CD4-positive, alpha-beta T cell treated with Interferon gamma for 1 hour (primary cell): ENCODE results near the gene OR10K1.
"Not testable (repeated sequence)": the region's sequence is repeated elsewhere in the genome, so short reads cannot be mapped to it uniquely, and the experiment has no call there.

Source experiments
- DNase-seq: peaks from one replicate; pipeline ENCODE4 v3.0.0-alpha.2; 2020

The OR10K1 gene

DNA sequence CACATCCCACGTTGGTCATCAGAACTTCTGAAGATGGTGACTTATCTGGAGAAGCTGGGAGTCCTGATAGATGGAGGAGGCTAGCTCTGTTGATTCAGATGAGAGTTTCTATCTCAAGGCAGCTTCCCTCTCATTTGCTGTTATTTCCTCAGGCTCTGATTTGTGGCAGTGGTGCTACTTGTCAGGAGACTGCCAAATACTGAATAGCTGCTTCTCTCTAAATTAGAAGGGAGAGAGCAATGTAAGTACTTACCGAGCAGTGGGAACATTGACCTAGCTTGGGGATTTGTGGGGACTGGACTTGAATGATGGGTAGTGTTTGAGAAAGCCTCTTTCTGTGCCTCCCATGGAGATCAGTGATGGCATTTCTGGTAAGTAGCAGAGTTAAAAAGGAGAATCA, at the start of gene OR10K1:
OR10K1 (plus strand) TSS at position 301 of the 400 bp plus-strand sequence. CDS start 3,728 bp downstream, outside the sequence.
- DNase-seq = no peak

GRCh38 chr1:158414651-158415345, 46.8 kb upstream of the OR10K1 start:
- DNase-seq = no peak

- no peak for DNase-seq
These were observed 44.0 kb upstream of the OR10K1 start for GRCh38 chr1:158417586-158417985.

DNA sequence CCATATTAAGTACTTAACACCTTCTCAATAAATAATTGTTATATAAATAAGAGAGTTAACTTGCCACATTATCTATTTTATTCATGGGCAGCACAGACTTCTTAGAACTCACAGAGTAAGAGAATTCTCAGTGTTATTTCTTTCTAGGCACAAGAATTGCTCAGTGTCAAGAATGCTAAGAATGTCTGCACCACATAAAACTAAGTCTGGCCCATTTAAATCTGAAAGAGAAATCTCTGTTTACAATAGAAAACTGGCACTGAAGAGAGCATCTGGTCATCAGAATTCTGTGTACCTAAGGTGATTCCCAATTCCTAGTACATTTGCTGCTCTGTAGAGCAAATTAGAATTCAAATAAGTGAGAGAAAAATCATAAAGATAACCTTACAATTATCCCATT, 39.4 kb upstream of the OR10K1 start:
- no peak for DNase-seq

DNA sequence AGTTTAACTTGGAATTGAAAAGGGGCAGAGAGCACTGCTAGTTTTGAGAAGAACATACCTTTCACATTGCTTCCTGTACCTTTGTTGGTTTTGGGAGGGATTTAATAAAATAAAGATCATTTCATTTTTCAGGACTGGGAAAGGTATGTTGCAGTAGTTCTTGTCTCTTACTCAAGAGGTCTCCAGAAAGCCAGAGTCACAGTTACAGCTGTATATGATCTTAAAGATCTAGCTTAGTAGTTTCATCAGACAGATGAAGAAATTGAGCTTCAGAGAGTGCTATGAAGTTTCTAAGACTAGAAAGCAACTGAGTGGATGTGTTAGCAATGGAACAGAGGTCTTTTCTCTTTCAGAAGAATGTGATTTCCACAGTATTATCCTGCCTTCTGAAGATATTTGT, 36.6 kb upstream of the OR10K1 start:
- DNase-seq = no peak

GRCh38 chr1:158426137-158426536, 35.5 kb upstream of the OR10K1 start, which contains the start of gene OR10K2:
TSS of gene OR10K2 (minus strand) at chr1:158426237. CDS start at chr1:158420866, 5,371 bp downstream.
- no peak for DNase-seq

- DNase-seq = not testable (repeated sequence)
These were observed 31.5 kb upstream of the OR10K1 start for GRCh38 chr1:158430163-158430562.

DNA sequence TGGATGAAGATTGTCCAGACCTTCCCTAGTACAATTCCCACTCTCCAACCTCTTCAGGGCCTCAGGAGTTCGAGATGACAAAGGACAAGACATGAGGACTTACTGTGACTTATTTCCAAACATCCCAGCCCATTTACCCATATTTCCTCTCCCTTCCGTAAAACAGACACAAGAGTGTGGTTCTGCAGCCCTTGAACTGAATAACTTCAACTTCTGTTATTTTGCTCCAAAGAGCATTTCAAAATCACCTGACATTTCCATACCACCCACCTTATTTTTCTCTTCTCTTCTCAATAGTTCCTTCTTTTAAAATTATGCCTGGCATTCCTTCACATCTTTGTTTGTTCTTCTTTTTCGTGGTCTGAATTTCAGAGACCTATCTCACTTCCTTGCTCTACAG, 26.9 kb upstream of the OR10K1 start:
- no peak for DNase-seq

DNA sequence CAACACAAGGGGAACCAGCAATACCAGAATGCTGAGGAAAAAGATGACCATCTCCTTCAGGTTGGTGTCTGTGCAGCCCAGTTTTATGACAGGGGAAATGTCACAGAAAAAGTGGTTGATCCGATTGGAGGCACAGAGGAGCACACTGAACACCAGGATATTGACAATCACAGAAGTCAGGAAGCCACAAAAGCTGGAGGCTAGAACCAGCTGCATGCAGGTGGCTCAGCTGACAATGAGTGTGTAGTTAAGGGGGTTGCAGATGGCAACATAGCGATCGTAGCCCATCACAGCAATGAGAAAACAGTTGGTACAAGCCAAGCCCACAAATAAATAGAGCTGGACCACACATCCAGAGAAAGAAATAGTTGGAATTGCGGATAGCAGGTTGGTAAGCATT, 16.3 kb upstream of the OR10K1 start:
- no peak for DNase-seq

GRCh38 chr1:158454537-158454936, 7.1 kb upstream of the OR10K1 start:
- no peak for DNase-seq

DNA sequence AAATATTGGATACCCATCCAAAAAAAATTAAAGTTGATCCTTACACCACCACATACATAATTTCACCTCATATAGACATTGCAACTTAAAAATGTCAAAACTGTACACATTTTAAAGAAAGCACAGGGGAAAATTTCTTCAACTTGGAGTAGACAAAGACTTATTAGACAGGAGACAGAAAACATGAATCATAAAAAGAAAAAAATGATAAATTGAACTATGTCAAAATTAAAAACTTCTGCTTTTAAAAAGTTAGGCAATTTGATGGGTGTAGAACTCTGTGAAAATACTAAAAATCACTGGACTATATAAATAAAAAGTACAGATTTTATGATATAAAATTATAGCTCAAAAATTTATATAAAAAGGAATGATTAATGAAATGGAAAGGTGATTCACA, 4.4 kb upstream of the OR10K1 start:
- DNase-seq = no peak

- DNase-seq = no peak
These were observed 3.4 kb upstream of the OR10K1 start for GRCh38 chr1:158458263-158458662.

- DNase-seq = no peak
These were observed 10.3 kb downstream of the OR10K1 start, which contains the start of gene OR10R2 for GRCh38 chr1:158471920-158472319. TSS of gene OR10R2 (plus strand) at chr1:158472220. CDS start at chr1:158472326, 106 bp downstream.

GRCh38 chr1:158485455-158485854, 23.8 kb downstream of the OR10K1 start:
- no peak for DNase-seq

DNA sequence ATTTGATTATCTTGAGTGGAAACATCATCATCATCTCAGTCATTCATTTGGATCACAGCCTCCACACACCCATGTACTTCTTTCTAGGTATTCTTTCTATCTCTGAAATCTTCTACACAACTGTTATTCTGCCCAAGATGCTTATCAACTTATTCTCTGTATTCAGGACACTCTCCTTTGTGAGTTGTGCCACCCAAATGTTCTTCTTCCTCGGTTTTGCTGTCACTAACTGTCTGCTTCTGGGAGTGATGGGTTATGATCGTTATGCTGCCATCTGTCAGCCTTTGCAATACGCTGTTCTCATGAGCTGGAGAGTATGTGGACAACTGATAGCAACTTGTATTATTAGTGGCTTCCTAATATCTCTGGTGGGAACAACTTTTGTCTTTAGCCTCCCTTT, 29.7 kb downstream of the OR10K1 start:
- DNase-seq = no peak

DNA sequence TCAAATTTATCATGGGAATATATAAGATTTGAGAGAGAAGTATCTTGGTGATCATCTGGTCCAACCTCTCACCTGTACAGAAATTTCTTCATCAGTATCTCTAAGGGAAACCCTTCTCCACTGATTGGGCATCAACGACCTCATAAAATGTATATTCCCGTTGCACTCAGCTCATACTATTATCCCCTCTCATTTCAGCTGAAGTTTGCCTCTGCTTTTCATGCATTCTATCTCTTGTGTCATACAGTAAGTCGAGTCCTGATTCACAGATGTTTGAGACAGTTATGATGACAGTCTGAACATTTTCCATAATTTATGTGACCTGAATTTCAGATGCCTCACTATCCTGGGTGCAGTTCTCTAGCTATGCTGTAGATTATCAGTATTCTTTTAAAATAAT, 31.4 kb downstream of the OR10K1 start:
- DNase-seq = no peak

GRCh38 chr1:158494796-158495195, 33.2 kb downstream of the OR10K1 start:
- no peak for DNase-seq

DNA sequence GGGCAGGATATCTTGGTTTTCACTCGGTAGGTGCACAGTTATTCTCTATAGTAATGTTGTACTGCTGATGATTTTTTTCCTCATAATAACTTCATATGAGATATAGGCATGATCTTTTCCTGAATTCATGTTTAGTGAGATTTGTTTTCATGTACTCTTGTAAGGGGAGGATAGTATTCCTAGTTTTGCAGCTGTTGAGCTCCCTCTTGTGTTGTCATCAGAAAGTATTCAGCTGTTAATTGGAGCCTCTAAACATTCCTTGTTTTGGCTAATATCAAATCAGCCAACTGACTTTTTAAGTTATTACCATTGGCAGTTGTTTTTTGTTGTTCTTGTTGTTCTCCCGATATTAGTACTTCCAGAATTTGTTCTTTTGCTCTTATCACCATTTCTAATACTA, 34.7 kb downstream of the OR10K1 start:
- DNase-seq = no peak

DNA sequence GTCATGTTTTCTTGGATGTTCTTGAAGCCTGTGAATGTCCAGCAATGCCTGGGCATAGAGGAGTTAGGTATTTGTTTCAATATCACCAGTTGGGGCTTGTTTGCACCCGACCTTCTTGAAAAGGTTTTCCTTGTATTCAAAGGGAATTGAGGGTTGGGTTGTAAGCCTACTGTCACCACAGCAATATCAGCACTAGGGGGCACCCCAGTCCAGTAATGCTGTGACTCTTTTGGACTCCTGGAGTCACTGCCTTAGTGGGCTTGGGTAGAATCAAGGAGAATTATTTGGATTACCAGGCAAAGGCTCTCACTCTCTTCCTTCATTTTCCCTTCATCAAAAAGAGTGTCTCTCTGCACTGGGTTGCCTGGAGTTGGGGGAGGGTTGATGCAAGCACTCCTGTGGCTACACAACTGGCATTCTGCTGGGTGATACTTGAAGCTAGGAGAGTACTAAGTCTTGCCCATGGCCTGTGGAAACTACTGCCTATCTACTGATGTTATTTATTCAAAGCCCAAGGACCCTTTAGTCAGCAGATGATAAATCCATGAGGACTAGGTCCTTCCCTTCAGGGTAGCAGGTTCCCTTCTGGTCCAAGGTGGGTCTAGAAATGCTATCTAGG, 44.8 kb downstream of the OR10K1 start:
- DNase-seq = peak; percentile 23

DNA sequence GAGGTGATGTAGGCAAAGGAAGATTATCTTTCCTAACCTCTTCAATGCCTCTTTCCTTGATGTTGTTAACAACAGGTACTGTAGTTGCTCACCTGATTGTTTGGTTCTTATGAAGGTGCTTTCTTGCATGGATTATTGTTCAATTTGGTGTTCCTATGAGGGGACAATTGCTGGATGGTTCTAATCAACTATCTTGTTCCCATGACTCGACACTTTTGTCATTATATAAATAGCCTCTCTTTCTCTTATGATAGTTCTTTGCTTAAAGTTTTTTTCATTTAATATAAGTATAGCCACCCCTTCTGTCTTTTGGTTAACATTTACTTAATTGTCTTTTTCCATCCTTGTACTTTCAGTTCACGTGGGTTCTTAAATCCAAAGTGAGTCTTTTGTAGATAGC, 45.9 kb downstream of the OR10K1 start:
- no peak for DNase-seq

- DNase-seq = no peak
These were observed 48.0 kb downstream of the OR10K1 start for GRCh38 chr1:158509471-158510156.

- no peak for DNase-seq
These were observed 55.3 kb downstream of the OR10K1 start for GRCh38 chr1:158516966-158517365.
